Uterus (tissue), 4 donors: ENCODE results near the gene KCNE2. TPM values are rescaled to one million over a fixed set of nuclear protein-coding genes. Genes with fewer than 3 reads are reported as not detected.
A peak's percentile ranks its signal among the peaks of the same experiment; 100 is the strongest.

ENCODE experiments used
- DNase-seq, 2 donors: peaks; one replicate each; pipeline ENCODE4 v3.0.0-alpha.2; 2019 to 2020
- H3K27ac ChIP-seq, 2 donors: fragments of 200-600 bp; sonication (generic); 1 replicate in 1 of 2; 2 replicates in 1 of 2; pipeline ENCODE4 v1.5.1; 2016 to 2018
- H3K27me3 ChIP-seq, 2 donors: fragments of 200-600 bp; sonication (generic); one replicate each; pipeline ENCODE4 v1.5.1; 2018 to 2019; ENCODE audit warnings: control low read depth in 1 of 2
- H3K36me3 ChIP-seq, 2 donors: fragments of 200-600 bp; sonication (generic); one replicate each; pipeline ENCODE4 v1.5.1; 2019; ENCODE audit warnings: control low read depth in 1 of 2
- H3K4me1 ChIP-seq, 2 donors: fragments of 200-600 bp; sonication (generic); one replicate each; pipeline ENCODE4 v1.5.1; 2018 to 2019; ENCODE audit warnings: control low read depth in 1 of 2
- H3K4me3 ChIP-seq, 2 donors: fragments of 200-600 bp; sonication (generic); 1 replicate in 1 of 2; 2 replicates in 1 of 2; pipeline ENCODE4 v1.5.1; 2018 to 2019; ENCODE audit warnings: mild to moderate bottlenecking in 1 of 2
- H3K9me3 ChIP-seq, 2 donors: fragments of 200-600 bp; sonication (generic); one replicate each; pipeline ENCODE4 v1.5.1; 2019; ENCODE audit warnings: control low read depth in 1 of 2
- POLR2A ChIP-seq, 2 donors: fragments of 450-650 bp; IDR thresholded peaks; one replicate each; pipeline ENCODE4 v1.6.1; 2016; ENCODE audit warnings: antibody characterized with exemption in 2 of 2, mild to moderate bottlenecking in 1 of 2, moderate library complexity in 1 of 2
- intact Hi-C: fragments of 100-400 bp; cut with DNase I; formaldehyde crosslinking; loops from one replicate; pipeline ENCODE4 v1.15.1; 2023; ENCODE audit warnings: low total_unique reads
- total RNA-seq, 4 donors: library from RNA; depleted of rRNA in 3 of 4; stranded (reverse); fragments of >200 nt in 3 of 4; gene quantifications; one replicate each; pipeline versions ENCODE4 v1.1.0 to v1.2.4, GENCODE V29; 2014 to 2023
- TF ChIP-seq, protein P1 (sequence below), 4 experiments: fragments of 200-600 bp in 2 of 4; fragments of 450-650 bp in 2 of 4; sonication (generic) in 2 of 4; IDR thresholded peaks; one replicate each; pipeline ENCODE4 v1.5.1; 2016 to 2019; ENCODE audit warnings: antibody characterized with exemption in 4 of 4, mild to moderate bottlenecking in 2 of 4, moderate library complexity in 1 of 4
- donor health status: DM: yes; HTN: yes; CAD: no.

The KCNE2 gene
- total RNA-seq, 4 donors from 2014 or later = 0.85 TPM; not detected in 3

GRCh38 chr21:34343838-34344381, 19.9 kb upstream of the KCNE2 start:
- Histone ChIP-seq H3K27ac (no peak overlapping the region), H3K4me1 (no peaks in the 10 kb centered on the region), H3K9me3 (no peaks in the 10 kb centered on the region), H3K36me3 (no peaks in the 10 kb centered on the region), H3K27me3 (no peaks in the 10 kb centered on the region), H3K4me3 (no peak overlapping the region)
- TF ChIP-seq, protein P1, sequence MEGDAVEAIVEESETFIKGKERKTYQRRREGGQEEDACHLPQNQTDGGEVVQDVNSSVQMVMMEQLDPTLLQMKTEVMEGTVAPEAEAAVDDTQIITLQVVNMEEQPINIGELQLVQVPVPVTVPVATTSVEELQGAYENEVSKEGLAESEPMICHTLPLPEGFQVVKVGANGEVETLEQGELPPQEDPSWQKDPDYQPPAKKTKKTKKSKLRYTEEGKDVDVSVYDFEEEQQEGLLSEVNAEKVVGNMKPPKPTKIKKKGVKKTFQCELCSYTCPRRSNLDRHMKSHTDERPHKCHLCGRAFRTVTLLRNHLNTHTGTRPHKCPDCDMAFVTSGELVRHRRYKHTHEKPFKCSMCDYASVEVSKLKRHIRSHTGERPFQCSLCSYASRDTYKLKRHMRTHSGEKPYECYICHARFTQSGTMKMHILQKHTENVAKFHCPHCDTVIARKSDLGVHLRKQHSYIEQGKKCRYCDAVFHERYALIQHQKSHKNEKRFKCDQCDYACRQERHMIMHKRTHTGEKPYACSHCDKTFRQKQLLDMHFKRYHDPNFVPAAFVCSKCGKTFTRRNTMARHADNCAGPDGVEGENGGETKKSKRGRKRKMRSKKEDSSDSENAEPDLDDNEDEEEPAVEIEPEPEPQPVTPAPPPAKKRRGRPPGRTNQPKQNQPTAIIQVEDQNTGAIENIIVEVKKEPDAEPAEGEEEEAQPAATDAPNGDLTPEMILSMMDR (IDR thresholded peaks at IDR 0.05) = no peak
- TF ChIP-seq POLR2A (IDR thresholded peaks at IDR 0.05) = no peak
- intact Hi-C loops = no loop called here
- DNase-seq = no peak

DNA sequence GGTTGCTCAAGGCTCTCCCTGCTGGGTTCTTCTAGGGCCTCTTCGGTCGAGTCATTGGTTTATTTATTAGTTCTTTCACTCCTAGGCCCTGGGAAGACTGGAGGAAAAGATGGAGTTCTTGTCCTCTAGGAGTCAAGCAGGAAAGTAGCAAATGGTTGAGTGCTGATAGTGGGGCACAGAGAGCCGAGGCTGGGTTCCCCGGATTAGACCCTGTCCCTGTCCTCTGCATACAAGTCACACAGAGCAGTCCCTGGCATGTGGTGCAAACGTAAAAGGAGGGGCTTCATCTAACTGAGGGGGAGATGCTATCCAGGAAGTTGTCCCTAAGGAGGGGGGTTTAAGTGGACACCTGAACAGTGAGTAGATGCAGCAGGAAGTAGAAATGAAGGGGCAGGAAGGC, 19.2 kb upstream of the KCNE2 start:
- TF ChIP-seq POLR2A (IDR thresholded peaks at IDR 0.05) = no peak
- TF ChIP-seq, protein P1 (IDR thresholded peaks at IDR 0.05) = no peak
- no peaks in the 10 kb centered on the region for H3K4me1 ChIP-seq
- no peak overlapping the region for H3K27ac ChIP-seq
- H3K36me3 ChIP-seq = no peaks in the 10 kb centered on the region
- no peak for DNase-seq
- H3K27me3 ChIP-seq = no peaks in the 10 kb centered on the region
- intact Hi-C loops = no loop called here
- no peaks in the 10 kb centered on the region for H3K9me3 ChIP-seq
- no peak overlapping the region for H3K4me3 ChIP-seq

- Histone ChIP-seq H3K27ac (peak overlapping the region in 1 of 2 donors; percentile 54), H3K27me3 (no peaks in the 10 kb centered on the region), H3K4me1 (no peaks in the 10 kb centered on the region), H3K36me3 (no peaks in the 10 kb centered on the region), H3K9me3 (no peaks in the 10 kb centered on the region), H3K4me3 (no peak overlapping the region)
- no peak for TF ChIP-seq POLR2A (IDR thresholded peaks at IDR 0.05)
- TF ChIP-seq, protein P1 (IDR thresholded peaks at IDR 0.05) = no peak
- DNase-seq = no peak
- intact Hi-C loops = no loop called here
Observed at GRCh38 chr21:34345091-34345871, 18.5 kb upstream of the KCNE2 start.

DNA sequence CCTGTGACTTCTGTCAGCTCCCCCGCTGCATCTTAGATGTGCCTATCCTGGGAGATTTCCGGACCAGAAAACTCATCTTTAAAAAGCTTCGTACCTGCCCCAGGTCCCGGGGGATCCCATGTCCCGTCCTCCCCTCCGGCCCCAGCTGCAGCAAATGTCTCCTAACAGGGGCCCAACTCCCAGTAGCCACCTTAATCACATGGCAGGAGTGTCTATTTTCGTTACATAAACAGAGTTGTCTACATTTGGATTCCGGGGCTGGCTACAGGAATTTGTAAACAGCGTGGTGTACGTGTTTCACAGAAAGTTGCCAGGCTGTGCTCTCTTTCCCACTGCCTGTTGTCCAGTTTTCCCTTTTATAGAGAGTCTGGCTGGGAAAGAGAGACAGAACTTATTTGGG, 17.9 kb upstream of the KCNE2 start:
- intact Hi-C loops = no loop called here
- TF ChIP-seq, protein P1 (IDR thresholded peaks at IDR 0.05) = no peak
- no peak for TF ChIP-seq POLR2A (IDR thresholded peaks at IDR 0.05)
- no peak overlapping the region for H3K4me3 ChIP-seq
- H3K27ac ChIP-seq = peak overlapping the region in 1 of 2 donors; percentile 54
- no peaks in the 10 kb centered on the region for H3K9me3 ChIP-seq
- no peaks in the 10 kb centered on the region for H3K4me1 ChIP-seq
- no peak for DNase-seq
- no peaks in the 10 kb centered on the region for H3K27me3 ChIP-seq
- H3K36me3 ChIP-seq = no peaks in the 10 kb centered on the region

GRCh38 chr21:34348890-34349519, 14.8 kb upstream of the KCNE2 start:
- H3K27ac ChIP-seq = no peak overlapping the region
- H3K27me3 ChIP-seq = no peaks in the 10 kb centered on the region
- no peak for DNase-seq
- TF ChIP-seq, protein P1 (IDR thresholded peaks at IDR 0.05) = no peak
- TF ChIP-seq POLR2A (IDR thresholded peaks at IDR 0.05) = no peak
- intact Hi-C loops = no loop called here
- no peaks in the 10 kb centered on the region for H3K36me3 ChIP-seq
- H3K4me3 ChIP-seq = no peak overlapping the region
- no peaks in the 10 kb centered on the region for H3K4me1 ChIP-seq
- H3K9me3 ChIP-seq = no peaks in the 10 kb centered on the region
